ENCODE measurements around the gene HOXA7.

Gene HOXA7

DNA sequence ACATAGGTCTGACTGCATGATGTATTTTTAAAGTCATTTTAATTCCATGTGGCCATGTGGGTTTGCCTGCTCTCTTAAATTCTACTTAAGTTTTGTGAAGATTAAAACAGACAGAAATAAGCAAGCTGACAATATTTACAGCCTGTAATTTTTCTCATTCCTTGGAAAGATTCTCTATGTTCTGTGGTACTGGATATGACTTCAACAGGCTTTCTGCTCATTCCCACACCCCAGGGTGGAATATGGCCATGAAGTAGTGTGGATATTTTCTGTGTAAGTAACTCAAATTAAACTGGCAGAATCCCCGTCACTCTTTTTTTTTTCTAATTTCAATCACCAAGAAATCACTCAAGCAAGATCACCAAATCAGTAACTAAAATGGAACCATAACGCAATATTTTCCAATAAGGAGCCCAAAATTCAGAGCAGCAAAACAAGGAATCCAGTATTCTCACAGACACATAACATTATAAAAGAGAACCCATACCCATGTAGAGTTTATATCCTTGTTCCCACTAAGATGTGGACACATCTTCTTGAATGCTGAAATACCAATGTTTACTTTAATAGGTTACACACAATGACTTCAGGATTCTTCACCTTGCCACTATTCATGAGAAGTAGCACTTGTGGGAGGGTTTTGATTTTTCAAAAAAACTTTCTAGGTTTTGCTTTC is 18.7 kb downstream of the HOXA7 start:
- no peak overlapping the region for H3K27ac ChIP-seq
- peaks cover 59% of the 10 kb centered on the region for H3K27me3 ChIP-seq
- H3K9me3 ChIP-seq: no peaks in the 10 kb centered on the region
- TF ChIP-seq, protein P1, sequence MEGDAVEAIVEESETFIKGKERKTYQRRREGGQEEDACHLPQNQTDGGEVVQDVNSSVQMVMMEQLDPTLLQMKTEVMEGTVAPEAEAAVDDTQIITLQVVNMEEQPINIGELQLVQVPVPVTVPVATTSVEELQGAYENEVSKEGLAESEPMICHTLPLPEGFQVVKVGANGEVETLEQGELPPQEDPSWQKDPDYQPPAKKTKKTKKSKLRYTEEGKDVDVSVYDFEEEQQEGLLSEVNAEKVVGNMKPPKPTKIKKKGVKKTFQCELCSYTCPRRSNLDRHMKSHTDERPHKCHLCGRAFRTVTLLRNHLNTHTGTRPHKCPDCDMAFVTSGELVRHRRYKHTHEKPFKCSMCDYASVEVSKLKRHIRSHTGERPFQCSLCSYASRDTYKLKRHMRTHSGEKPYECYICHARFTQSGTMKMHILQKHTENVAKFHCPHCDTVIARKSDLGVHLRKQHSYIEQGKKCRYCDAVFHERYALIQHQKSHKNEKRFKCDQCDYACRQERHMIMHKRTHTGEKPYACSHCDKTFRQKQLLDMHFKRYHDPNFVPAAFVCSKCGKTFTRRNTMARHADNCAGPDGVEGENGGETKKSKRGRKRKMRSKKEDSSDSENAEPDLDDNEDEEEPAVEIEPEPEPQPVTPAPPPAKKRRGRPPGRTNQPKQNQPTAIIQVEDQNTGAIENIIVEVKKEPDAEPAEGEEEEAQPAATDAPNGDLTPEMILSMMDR (IDR thresholded peaks at IDR 0.05): no peak
- no peak overlapping the region for H3K4me3 ChIP-seq (ENCODE audit: low read depth in 1 of 2, low read length in 1 of 2)
- H3K4me1 ChIP-seq (ENCODE audit: control insufficient read depth in 1 of 2, insufficient read depth in 1 of 2, low read depth in 1 of 2, low read length in 1 of 2): peaks cover 19 to 25% of the 10 kb centered on the region in 2 experiments
- H3K36me3 ChIP-seq: no peaks in the 10 kb centered on the region

DNA sequence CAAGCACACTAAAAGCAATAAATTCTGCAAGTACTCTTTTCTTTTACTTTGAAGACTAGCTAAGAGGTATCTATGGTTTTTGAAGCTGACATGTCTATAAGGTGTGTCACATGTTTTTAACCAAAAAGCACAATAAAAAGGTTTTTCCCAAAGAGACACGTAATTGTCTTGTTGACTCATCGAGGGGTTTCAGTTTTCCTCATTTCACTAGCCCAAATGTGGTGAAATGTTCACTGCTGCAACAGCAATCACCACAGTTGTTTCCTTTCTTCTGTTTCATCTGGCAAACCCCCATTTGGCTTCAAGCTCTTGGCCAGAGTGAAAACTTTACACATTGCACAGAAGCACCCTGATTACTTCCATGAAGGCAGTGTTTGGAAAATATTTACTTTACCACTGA is 22.1 kb downstream of the HOXA7 start:
- Histone ChIP-seq H3K27ac (no peak overlapping the region), H3K4me1 (ENCODE audit: control insufficient read depth in 1 of 2, insufficient read depth in 1 of 2, low read depth in 1 of 2, low read length in 1 of 2) (peaks cover 25 to 31% of the 10 kb centered on the region in 2 experiments), H3K36me3 (no peaks in the 10 kb centered on the region), H3K9me3 (no peaks in the 10 kb centered on the region), H3K27me3 (peaks cover 61% of the 10 kb centered on the region), H3K4me3 (ENCODE audit: low read depth in 1 of 2, low read length in 1 of 2) (no peak overlapping the region)
- TF ChIP-seq, protein P1 (IDR thresholded peaks at IDR 0.05): no peak

DNA sequence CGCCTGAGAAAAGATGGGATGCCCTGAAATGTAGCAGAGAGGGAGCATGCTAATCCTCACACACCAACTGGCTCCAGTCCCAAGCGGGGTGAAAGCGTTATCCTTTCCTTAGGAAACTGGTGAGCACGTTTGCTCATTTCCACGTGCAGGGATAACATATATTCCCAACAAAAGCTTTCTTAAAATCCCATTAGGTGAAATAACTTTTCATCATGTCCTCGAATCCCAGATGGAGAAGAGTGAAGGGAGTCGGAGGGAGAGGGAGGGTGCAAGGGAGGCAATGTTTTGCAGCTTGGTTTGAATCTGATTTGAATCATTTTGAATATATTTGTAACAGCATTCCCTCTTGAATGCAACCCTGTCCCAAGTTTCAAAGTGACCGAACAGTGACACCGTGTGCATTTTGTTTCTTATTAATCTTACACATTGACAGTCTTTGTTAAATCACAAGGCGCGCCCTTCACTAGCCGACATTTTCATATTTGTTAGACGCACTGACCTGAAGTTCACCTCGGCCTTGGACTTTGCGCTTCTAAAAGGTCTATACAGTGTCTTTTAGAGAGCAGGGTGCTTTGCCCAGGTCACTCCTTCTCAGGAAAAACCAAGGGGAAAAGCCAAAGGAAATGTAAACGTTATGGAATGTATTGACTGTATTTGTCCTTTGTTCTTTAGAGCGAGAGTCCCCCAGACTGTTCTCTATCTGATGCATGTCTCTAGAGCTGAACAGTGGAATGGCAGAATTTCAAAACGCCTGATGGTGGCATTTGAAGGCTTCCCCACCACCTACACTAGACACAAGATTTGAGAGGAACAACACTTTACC is 22.9 kb downstream of the HOXA7 start:
- Histone ChIP-seq H3K27me3 (peaks cover 64% of the 10 kb centered on the region), H3K27ac (no peak overlapping the region), H3K4me3 (ENCODE audit: low read depth in 1 of 2, low read length in 1 of 2) (no peak overlapping the region), H3K4me1 (ENCODE audit: control insufficient read depth in 1 of 2, insufficient read depth in 1 of 2, low read depth in 1 of 2, low read length in 1 of 2) (peaks cover 25 to 31% of the 10 kb centered on the region in 2 experiments), H3K36me3 (no peaks in the 10 kb centered on the region), H3K9me3 (no peaks in the 10 kb centered on the region)
- TF ChIP-seq, protein P1 (IDR thresholded peaks at IDR 0.05): no peak

DNA sequence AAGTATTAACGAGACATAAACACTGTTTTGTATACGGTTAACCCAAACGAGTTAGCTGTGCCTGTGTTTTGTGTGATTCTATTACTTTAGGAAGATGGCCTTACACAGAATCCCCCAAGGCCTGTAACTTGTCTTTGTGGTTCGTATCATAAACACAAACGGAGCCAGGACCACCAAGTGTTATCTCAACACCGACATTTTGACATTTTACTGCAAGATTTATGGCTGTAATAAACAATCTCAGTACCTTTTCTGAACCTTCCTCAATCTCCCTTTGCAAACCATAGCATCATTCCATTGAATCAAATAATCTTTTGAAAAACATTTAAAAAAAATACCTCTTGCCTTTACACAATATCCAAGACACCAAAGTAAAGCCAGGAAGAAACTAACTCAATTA is 23.5 kb downstream of the HOXA7 start:
- H3K4me3 ChIP-seq (ENCODE audit: low read depth in 1 of 2, low read length in 1 of 2): no peak overlapping the region
- H3K4me1 ChIP-seq (ENCODE audit: control insufficient read depth in 1 of 2, insufficient read depth in 1 of 2, low read depth in 1 of 2, low read length in 1 of 2): peaks cover 25 to 31% of the 10 kb centered on the region in 2 experiments
- no peaks in the 10 kb centered on the region for H3K9me3 ChIP-seq
- peaks cover 63% of the 10 kb centered on the region for H3K27me3 ChIP-seq
- TF ChIP-seq, protein P1 (IDR thresholded peaks at IDR 0.05): no peak
- H3K27ac ChIP-seq: no peak overlapping the region
- H3K36me3 ChIP-seq: no peaks in the 10 kb centered on the region

DNA sequence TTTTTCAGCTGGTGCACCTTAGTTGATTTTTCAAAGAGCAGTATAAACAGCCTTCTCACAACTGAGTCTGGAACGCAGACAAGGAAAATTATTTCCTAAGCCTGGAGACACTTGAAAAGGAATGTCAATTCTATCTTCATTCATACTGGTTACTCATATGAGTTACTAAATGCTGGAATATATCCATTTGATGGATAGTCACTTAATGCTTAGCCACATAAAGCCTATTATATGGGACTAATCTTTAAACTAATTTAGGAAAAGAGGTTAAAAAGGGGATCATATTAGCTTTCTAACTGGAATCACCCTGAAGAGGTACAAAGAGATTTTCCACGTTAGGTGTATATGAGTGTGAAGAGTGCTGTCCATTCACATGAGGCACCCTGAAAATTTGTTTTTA is 24.3 kb downstream of the HOXA7 start:
- Histone ChIP-seq H3K4me1 (ENCODE audit: control insufficient read depth in 1 of 2, insufficient read depth in 1 of 2, low read depth in 1 of 2, low read length in 1 of 2) (peaks cover 25 to 31% of the 10 kb centered on the region in 2 experiments), H3K27ac (no peak overlapping the region), H3K4me3 (ENCODE audit: low read depth in 1 of 2, low read length in 1 of 2) (no peak overlapping the region), H3K27me3 (peaks cover 63% of the 10 kb centered on the region), H3K9me3 (no peaks in the 10 kb centered on the region), H3K36me3 (no peaks in the 10 kb centered on the region)
- TF ChIP-seq, protein P1 (IDR thresholded peaks at IDR 0.05): no peak
